ENCODE measurements around the gene KRT17. TPM values are rescaled to one million over a fixed set of nuclear protein-coding genes. Genes with fewer than 3 reads are reported as not detected.

Gene KRT17
- total RNA-seq, 1 experiment from 2014 or later: 1.9 TPM

DNA sequence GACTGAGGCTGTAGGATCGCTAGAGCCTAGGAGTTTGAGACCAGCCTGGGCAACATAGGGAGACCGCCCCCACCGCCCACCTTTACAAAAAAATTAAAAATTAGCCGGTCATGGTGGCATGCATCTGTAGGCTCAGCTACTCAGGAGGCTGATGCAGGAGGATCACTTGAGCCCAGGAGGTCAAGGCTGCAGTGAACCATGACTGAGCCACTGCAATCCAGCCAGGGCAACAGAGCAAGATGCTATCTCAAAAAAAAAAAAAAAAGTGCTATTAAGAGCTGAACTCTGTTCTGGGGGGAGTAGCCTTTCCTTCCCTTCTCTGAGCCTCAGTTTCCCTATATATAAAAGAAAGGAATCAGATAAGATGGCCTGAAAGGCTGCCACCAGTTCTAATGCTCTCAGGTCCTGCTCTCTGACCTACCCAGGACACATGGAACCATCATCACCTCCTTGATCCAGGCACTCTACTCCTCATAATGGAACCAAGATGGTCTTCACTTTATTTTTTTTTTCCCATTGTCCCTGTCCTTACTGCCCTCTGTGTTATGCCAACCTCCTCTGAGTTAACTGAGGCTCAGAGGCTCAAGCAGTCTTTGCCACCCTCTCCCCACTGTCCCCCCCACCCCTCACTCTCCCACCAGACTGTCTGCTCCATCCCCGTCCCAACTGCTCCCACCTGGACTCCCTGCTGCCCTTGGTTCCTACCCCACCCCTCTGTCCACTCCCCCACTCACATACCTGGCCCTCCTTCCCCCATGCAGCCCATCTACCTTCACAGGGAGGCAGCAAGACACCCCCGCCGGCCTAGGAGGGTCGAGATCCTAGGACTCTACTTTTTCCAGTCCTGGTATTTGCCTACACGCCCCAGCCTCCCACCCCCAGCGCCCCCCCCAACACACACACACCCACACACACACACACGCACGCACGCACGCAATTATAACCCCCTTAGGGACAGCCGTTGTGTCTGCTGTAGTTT is 40.5 kb upstream of the KRT17 start:
- H3K27ac ChIP-seq (ENCODE audit: low read length): peak overlapping the region; percentile 92
- CTCF ChIA-PET: interaction anchor here (0.6 to 7.1 kb wide), 18 partner anchors 11 to 848 kb away, joined by 3 to 104 read pairs (median 4); no protein-coding TSS in a partner anchor

More for the DNA sequence above, 40.5 kb upstream of the KRT17 start:
- Histone ChIP-seq H3K4me1 (ENCODE audit: control insufficient read depth, insufficient read depth, low read length) (peaks cover 23% of the 10 kb centered on the region), H3K4me3 (ENCODE audit: low read depth in 2 of 2, low read length in 2 of 2) (peak overlapping the region; percentile 41 to 76), H3K36me3 (ENCODE audit: control insufficient read depth, insufficient read depth, low read length) (no peaks in the 10 kb centered on the region), H3K9me3 (ENCODE audit: control insufficient read depth, insufficient read depth, low read depth, low read length) (no peaks in the 10 kb centered on the region), H3K27me3 (ENCODE audit: control insufficient read depth, insufficient read depth, low read length) (no peaks in the 10 kb centered on the region)
- DNase-seq (ENCODE audit: low read depth, low spot score) (no peak), ATAC-seq (no peak)
- intact Hi-C loops (cut with micrococcal nuclease; ENCODE audit: unreplicated experiment) (loop anchor here (10.0 kb wide), 2 partner anchors 290 to 340 kb away; no protein-coding TSS in a partner anchor), in situ Hi-C loops (cut with HindIII; ENCODE audit: low pct_unique_long_range_greater_than_20kb, low sequenced_read_pairs) (no loop called here)
- no peak for TF ChIP-seq TCF7L2 (IDR thresholded peaks at IDR 0.05; ENCODE audit: low read depth, low read length)
- TF ChIP-seq POLR2AphosphoS5 (IDR thresholded peaks at IDR 0.05; ENCODE audit: low read depth, low read length): no peak
- TF ChIP-seq SIN3A (IDR thresholded peaks at IDR 0.05; ENCODE audit: borderline replicate concordance, insufficient read depth, low read depth, low read length): no peak
- TF ChIP-seq CTCF (IDR thresholded peaks at IDR 0.05): no peak
- TF ChIP-seq REST (IDR thresholded peaks at IDR 0.05; ENCODE audit: insufficient read depth in 1 of 2, low read depth in 2 of 2, low read length in 1 of 2): no peak
- POLR2A ChIA-PET: interaction anchor here (0.6 to 1.8 kb wide), 2 partner anchors 24 to 1228 kb away, joined by 4 to 7 read pairs; partner anchors contain the start of gene EIF1
- no TSS peak for BruUV-seq (replicated peaks)

All from Panc1 (cell line).